HG03521 (cell line): Measurements from ENCODE around the gene ZNF385B.

ENCODE experiments used
- ATAC-seq: cut with Tn5 transposase; IDR thresholded peaks from one replicate; pipeline ENCODE4 v1.9.1; 2021; ENCODE audit warnings: mild to moderate bottlenecking, moderate library complexity; ENCODE audit not compliant: unreplicated experiment

Gene ZNF385B

DNA sequence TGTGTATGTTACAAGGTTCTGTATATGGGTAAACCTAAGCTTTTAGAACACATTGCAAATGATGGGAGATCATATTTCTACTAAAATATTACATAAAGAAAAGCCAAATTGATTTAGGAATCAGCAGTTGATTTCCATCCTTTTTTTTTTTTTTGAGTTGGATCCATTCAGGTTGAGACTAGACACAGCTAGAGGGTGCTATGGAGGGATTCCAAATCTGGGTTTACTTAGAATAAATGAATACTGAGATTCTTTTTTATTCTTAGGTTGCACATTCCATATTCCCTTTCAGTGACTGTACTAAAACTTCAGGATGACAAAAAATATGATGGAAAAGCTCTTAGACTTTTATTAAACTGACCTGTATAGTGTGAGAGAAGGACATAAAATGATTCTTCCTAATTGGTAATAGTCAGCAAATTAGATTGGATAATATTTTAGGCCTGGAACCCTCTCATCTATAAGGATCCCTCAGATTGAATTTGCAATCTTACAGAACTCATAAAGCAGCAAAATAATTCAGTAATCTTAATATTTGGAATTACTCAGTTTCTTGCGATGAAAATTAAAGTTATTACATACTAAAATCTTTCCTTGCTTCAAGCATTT lies 413.5 kb downstream of the ZNF385B start:
- no peak for ATAC-seq

DNA sequence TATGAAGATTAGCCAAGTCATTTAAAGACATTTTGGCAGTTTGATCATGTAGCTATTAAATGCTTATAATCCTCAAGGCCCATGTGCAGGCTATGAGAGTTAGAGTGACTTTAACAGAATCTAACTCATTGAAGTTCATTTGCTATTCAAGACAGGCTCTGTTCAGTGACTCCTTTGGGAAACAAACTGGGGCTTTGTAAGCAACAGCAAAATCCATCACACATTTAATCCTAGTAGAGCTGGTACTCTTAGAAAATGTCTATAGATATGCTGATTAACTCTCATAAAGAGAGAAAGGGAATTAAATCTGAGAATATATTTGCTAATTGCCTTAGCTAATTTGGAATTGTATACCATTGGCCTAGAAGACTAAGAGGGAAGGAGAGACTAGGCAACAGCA lies 414.0 kb downstream of the ZNF385B start:
- ATAC-seq: no peak

DNA sequence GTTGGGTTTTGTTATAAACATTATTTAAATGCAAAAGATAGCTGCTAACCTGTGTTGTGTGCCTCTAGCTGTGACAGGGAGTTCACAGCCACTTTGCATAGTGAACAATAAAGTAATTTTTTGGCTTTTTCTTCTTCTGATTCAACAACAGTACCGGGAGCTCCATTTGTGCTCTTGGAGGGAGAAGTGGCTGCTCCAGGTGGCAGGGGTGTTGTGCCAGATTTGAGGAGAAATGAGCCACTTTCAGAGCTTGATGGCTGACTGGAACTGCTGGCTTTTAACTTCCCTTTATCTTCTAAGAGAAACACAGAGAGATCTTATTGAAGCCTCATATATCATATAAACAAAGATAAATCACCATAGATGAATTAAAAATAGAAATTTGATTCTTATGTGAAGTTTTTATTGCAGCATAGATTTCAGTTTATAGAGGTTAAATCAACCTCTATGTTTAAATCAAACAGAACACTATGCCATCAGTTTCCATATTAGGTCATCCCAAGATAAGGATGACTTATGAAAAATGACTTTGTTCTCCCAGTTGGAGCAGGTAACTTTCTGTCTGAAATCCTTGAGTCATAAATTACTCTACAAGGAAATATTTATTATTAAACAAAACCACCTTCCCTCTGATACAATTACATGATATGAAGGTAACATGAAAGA lies 414.8 kb downstream of the ZNF385B start:
- no peak for ATAC-seq

DNA sequence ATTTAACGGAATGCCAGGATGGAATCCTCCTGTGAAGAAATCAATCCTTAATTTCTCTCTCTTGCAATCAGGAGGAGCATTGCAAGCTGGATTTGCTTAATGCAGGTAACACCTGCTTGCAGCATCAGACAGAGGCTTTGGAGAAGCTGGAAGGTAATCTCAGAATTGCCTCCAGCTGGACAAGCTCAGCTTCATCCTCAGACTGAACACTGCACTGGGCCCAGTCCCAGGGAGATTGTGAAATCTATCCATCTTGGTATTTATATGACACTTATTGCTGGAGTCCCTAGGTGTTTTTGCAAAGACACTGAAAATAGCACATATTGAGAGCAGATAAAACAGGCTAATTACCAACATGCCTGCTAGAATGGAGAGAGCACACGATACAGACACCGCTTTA lies 417.4 kb downstream of the ZNF385B start:
- ATAC-seq: no peak

DNA sequence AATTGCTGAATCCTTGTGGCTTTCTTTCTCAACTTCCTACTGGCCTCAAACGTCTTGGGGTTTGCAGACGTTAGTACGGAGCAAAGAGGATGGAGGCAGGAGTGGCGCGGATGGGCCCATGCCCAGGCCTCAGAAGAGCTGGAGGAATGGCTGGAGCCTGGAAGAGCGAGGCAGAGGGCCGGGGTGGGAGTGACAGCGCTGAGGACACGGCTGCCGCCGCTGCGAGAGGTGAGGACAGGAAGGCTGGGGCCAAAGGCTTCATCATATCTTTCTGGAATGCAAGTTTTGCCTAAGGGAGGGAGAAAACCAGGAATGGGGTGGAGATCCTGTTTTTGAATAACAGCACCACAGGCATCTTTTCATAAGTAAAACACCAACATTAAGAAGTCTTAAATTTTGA lies 418.2 kb downstream of the ZNF385B start:
- ATAC-seq: no peak

DNA sequence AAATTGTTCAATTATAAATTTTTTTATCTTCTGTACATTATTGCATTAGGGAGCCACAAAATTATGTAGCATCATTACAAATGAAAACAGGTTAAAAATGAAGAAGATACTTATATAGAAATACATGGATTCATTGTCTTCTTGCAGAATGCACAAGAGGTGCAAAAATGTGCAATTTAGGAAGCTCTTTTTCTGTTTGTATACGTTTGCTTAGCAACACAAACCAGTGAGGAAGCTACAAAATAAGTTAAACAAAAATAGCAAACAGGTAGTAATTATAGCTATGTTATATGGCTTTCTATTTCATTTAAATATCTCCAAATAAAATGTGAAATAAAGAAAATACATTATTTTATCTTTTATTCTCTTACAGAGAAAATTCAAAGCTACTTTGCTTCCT lies 419.2 kb downstream of the ZNF385B start:
- ATAC-seq: no peak

DNA sequence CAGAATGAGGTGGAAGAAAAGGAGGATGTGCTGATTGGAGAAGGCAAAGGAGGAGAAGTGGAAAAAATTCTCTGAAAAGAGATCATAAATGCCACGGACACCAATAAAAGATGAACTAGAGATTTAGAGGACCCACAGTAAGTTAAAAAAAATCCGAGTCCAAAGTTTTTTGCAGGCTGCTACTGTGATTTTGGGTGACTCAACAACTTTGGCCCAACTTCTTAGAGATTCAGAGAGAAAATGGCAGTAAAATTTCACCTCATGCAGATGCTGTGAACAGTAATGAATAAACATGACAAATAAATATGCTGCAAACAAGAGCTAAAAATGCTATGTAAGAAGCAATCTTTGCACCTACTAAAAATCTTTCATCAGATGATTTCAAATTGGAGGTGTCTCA lies 419.9 kb downstream of the ZNF385B start:
- no peak for ATAC-seq

DNA sequence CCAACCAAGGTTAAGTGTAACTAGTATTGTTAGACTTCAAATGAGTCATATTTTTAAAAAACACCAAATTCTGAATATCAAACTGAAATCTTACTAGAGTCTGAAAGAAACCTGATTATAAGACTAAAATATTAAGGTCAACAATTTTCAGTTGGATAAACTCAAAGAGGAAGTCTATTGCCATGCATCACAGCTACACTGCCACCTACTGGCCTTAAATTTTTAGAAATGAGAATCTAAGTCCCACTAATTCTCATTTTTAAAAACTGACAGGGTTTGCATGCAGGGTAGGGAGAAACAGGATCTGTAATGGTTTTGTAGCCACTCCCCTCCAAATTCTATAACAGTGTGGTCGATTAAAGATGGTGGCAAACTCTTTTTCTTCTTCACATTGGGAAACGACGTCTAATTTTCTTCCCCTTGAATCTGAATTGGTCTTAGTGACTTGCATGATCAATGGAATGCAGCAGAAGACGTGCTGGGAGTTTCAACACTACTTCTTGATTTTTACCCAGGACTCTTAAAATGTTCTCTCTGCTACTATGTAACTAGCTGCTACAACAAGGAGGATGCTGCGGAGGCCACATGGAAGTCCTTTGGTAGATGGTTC lies 420.7 kb downstream of the ZNF385B start:
- no peak for ATAC-seq

DNA sequence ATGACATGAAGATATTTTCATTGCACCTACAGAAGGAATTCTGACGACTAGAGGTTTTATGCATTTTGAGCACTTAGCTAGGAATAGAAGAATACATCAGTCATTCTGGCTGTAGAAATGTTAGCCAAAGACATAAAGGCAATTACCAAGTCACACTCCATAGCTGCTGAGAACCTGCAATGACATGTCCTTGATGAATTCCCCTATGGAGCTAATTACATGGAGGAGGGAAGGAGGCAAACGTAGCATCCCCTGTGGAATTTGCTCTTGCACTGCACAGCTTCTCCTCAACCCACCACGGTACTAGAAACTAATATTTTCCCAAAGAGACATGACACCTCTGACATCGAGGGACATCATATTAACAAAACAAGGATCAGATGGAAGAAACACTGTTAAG lies 422.8 kb downstream of the ZNF385B start:
- ATAC-seq: no peak

DNA sequence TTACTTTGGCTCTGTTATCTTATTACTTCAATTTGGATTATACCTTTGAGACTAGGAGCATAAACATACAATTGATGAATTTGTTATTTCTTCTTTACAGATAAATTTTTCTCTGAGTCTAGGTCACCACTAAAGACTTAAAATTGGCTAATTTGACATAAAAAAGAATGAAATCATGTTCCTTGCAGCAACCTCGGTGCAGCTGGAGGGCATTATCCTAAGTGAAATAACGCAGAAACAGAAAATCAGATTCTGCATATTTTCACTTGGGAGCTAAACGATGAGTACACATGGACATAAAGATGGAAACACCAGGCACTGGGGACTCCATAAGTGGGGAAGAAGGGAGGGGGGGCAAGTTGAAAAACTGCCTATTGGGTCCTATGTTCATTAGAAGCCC lies 424.0 kb downstream of the ZNF385B start:
- no peak for ATAC-seq

DNA sequence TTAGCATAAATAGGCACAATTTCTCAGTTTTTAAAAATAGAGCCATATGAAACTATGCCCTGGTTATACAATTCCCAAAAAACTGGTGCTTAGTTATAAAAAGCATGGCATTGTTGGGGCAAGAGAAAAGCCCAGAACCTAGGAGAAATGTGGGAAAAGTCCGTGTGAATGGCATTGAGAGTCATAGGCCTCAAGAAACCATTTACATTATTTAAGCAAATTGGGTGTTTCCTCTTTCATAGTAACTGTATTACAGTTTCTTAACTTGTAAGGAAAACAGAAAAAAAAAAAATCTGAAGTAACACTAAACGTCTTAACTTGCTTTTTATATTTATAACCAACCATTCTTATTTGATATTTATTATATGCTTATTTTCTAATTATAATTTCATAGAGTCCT lies 425.8 kb downstream of the ZNF385B start:
- no peak for ATAC-seq

DNA sequence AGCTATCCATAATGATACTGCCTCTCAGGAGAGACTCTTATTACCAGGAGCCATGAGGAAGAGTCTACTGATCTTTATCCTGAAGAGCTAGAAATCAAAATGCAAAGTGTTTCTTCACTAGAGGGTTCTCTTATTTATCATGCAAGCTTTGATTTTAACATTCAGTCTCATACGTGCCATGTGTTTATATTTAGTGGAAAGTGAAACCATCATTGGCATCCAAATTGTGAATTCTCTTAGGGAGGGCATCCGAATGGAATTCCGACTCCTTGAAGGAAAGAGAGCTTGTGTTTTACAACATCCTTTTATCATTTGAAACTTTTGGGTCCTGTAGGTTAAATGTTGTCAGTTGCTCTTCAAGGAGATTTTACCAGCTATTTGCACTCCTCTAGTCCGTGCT lies 426.4 kb downstream of the ZNF385B start:
- no peak for ATAC-seq

DNA sequence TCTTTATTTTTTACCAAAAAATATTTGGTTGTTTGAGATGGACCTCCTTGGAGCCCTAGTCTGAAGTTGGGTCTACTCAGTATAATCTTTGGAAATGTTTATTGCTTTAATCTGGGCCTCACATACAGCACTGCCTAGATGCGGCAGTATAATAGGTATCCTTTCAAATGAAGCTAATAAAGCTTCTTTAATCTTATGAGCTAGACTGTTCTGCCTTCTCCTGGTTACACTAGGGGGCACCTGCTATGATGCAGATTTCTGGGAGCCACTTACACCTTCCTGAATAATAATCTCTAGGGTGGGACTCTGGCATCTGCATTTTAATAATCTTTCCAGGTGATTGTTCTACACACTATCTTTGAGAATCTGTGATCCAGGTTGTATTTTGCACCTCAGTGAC lies 427.1 kb downstream of the ZNF385B start:
- ATAC-seq: no peak

DNA sequence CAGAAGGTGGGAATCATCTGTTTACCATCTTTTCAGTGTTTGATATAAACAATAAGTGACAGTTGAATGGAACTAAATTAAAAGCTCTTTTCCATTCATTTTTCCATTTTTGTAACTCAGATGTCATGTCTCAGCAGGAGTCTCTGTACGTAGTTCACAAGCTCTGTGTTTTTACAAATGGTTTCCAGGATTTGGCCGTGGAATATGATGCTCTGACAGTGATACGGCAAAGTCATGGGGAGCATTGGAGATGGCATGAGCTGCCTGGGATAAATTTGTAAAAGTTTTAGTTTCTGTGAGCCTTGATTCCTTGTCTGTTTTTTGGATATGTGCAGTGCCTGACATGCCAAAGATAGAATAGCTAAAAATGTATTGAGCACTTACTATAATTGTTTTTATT lies 428.7 kb downstream of the ZNF385B start:
- ATAC-seq: no peak

DNA sequence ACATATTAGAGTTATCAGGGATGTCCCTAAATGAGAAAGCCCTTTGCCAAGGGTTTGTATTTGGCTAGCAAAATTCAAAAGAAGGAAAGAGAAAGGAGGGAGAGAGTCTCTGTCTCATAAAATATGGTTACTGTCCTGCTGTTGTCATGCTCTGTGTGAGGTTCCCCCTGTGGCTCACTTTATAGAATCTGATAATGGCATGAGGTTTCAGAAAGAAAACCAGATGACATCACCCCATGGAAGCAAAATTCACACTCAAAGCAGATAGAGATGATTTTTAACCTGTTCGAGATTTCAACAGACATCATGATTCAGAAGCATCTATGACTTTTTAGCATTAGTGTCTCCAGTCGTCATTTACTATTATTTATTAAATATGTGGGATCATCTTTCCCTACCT lies 431.8 kb downstream of the ZNF385B start:
- ATAC-seq: no peak

DNA sequence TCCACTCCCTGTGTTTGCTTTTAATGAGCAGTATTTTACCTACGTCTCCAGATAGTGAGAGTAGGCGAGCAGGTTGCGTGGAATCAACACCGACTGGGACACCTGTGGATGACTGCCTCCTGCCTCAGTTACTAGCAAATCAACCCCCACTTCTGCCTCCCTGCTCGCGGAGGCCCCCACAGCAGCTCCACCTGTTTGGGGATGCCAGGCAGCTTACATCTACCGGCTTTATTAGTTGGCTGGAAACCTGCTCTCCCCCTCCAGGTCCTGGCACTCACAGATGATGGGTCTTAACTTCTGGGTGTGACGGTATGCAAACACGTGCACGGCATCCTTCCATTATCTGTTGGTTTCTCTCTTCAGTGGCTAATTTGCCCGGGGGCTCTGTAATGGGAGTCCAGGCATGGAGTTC lies 432.3 kb downstream of the ZNF385B start:
- no peak for ATAC-seq

DNA sequence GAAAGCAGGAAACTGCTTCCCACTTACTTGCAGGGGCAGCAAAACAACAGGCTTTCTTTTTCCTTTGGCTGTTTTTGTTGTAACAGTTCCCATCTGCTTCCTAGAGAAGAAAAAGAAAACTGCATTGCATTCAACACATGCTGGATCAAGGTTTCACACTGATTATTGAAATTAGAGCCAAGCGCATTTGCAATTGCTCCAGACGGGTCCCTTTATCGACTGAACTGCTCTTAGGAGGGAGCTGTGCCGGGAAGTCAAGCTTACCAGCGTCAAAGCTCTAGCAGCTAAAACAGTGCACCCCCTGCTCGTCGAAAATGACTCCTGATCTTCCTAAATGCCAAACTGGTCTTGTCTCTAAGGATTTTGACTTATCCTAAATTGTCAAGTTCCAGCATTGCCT lies 432.8 kb downstream of the ZNF385B start:
- ATAC-seq: no peak

DNA sequence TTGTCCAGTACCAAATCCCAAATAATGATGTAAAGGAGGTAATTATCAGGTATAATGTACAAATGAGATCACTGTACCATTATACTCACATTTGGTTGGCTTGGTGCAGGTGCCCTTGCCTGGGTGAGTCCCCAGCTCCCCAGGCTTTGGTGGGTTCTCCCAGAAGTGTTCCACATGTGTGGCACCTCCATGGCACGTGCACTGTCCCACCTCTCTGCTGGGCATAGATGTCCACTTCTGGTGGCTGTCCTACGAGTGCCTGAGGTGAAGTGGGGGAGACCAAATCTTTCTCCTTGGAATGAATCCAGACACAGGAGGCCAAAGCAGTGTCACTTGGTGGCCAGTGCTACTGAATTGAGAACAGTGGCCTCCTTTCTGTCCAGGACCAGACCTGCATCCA lies 434.3 kb downstream of the ZNF385B start:
- ATAC-seq: no peak

DNA sequence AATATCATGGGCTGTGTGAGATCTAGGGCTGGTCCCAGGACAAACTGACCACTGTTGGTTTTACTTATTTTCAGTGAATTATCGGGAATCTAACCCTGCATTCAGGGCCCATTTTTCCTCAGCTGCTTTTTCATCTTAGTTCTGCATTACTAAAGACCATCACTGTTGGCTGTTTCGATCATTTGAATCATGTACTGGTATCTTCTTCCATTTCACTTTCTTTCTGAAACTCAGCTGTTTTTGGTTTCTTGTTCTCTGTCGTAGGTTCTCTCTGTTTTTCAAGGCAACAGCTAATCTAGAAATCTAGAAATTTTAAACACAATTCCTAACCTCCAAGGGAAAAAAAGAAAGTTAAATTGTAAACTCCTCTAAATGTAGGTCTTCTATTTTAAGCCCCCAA lies 436.8 kb downstream of the ZNF385B start:
- ATAC-seq: no peak

DNA sequence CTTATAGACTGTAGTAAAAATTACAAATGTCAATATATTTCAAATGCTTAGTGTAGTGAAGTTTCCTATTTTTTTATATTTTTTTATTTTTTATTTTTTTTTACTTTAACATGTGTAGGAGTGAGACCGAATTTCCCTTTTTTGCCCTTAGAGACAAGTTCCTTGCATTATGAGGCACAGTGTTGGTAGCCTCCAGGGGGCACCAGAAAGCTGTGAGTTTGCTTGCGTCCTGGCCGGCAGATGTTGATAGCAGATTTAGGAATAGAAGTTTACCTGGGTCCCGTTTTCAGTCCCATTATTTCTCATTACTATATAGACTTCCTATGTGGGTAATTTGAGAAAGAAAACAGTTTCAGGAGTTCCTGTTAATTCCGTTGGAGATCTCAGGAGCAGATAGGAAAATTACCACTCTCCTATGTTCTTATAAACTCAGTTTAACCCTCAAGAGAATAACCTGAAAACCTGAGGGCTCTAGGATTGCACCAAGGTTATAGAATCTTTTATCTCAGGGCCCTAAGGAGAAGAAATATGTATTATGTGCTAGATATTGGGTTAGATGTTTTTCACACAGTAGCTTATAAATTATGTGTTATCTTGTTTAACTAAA lies 439.3 kb downstream of the ZNF385B start:
- peak; percentile 78 for ATAC-seq

DNA sequence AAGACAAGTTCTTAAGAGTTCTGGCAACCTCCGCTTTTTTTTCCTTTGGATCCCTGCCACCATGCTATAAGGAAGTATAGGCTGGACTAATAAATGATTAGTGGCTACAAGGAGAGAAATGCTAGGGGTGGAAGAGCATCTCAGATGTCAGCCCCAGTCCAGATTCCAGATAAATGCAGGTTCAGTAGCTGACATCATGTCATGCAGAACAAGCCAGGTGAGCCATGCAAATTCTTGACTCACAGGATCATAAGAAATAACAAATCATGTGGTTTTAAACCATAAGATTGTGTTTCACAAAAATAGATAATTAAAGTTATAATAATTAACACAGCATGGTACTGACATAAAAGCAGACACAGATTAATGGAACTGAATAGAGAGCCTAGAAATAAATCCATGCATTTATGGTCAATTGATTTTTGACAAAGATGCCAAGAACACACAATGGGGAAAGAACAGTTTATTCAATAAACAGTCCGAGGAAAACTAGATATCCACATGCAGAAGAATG lies 443.9 kb downstream of the ZNF385B start:
- no peak for ATAC-seq

DNA sequence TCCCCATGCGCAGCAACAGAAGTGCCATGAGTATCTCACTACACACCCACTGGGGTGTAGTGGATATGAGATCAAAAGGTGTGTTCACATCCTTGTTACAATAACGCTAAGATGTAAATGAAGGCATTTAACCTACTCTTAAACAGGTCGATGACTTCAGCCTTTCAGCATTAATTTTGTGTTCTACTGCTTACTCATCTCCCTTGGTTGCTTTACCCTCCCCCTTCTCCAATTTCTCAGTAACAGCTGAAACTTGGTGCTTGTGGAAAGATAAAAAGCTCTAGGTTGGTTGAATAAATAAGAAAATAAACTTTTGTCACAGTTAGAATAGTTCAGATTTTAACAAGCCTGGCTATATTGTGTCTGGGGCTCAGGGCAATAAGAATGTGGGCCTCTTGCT lies 449.3 kb downstream of the ZNF385B start:
- no peak for ATAC-seq
